Dermis blood vessel endothelial cell (primary cell): ENCODE results near the gene PGD. TPM values are rescaled to one million over a fixed set of nuclear protein-coding genes. Genes with fewer than 3 reads are reported as not detected.

Source experiments
- DNase-seq: peaks from one replicate; pipeline ENCODE4 v3.0.0; 2010
- total RNA-seq: library from RNA; depleted of rRNA; stranded (reverse); fragments of >200 nt; gene quantifications from 2 replicates; pipeline ENCODE4 v1.2.3, GENCODE V29; 2014

PGD gene
- total RNA-seq, 1 donor from 2014 or later: 59.4 TPM

DNA sequence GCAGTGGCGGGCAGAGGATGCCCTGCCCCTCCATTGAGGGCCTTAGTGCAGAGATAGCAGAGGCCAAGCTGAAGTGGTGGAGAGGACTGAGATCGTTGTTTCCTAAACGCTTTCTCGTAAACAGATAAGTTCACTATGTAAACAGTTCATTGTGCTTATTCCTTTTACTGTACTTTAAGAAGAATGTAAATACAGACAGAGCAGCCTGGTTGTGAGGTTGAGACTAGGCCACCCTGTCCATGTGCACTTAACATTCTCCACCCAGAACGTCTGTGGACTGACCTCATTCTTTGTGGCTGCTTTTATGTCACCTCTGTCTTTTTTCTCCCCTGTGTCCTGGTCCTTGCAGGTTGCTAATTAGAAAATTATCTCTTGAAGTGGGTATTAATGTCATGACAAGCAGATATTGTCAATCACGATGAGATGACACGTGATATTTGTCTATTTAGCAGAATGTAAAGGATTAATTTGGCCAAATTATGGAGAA lies 39.9 kb downstream of the PGD start:
- no peak for DNase-seq

DNA sequence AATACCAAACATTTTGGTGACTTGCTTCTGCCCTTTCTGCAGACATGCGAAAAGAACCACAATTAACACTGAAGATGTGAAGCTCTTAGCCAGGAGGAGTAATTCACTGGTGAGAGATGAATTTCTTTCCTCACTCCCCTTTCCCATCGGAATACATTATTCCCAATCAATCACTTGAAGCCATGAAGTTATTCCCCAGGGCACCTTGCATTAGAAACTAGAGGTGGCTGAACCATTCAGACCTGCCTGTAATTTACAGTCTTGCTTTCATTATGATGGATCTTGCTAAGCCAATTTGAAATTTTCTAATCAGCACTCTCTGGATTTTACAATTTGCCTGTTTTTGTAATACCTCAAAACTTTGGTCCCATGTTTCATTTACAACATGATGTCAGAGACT lies 41.4 kb downstream of the PGD start:
- DNase-seq: no peak

DNA sequence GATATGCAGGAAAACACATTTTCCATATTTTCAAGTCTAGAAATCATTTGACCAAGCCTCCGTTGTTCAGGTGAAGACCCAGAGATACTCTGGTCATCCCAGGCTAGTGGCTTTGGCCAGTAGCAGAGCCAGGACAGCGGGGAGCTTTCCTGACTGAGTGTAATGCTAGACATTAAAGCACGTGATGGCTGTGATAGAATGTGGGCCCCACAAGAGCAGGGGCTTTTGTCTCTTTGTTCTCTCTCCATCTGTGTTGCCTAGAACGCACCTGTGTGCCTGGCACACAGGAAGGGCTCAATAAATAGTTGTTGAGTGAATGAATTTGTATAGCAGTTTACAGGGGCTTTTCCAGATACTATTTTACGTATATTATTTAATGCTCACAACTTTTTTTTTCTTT lies 41.9 kb downstream of the PGD start:
- no peak for DNase-seq

DNA sequence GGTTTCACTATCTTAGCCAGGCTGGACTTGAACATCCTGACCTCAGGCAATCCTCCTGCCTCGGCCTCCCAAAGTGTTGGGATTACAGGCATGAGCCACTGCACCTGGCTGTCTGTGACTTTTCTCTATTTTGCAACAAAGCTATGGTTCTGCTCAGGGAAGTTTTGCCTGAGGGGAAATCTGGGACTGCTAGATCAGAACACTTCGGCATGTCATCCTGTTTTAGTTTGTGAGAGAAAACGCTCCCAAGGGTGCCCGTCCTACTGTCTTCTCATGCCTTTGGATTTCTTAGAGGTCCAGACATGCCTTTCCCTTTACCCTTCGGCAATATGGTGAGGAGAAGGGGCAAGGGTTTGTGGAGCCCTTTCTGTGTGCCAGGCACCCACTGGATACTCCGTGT lies 45.4 kb downstream of the PGD start:
- DNase-seq: no peak

GRCh38 chr1:10444795-10445397 lies 46.0 kb downstream of the PGD start:
- DNase-seq: no peak

- DNase-seq: no peak
Observed at GRCh38 chr1:10446790-10447422, 48.0 kb downstream of the PGD start.

- DNase-seq: no peak
Observed at GRCh38 chr1:10449751-10450150, 50.9 kb downstream of the PGD start, which contains the start of gene CORT. Gene CORT, plus strand, starts transcription at chr1:10450031. Its CDS starts 193 bp downstream, at chr1:10450224.

- peak; percentile 10 for DNase-seq
Observed at GRCh38 chr1:10450156-10450814, 51.4 kb downstream of the PGD start.

GRCh38 chr1:10450836-10451235 lies 52.0 kb downstream of the PGD start:
- no peak for DNase-seq

- peak; percentile 41 for DNase-seq
Observed at GRCh38 chr1:10451287-10451686, 52.4 kb downstream of the PGD start.

GRCh38 chr1:10456048-10456447 lies 57.2 kb downstream of the PGD start:
- DNase-seq: no peak

DNA sequence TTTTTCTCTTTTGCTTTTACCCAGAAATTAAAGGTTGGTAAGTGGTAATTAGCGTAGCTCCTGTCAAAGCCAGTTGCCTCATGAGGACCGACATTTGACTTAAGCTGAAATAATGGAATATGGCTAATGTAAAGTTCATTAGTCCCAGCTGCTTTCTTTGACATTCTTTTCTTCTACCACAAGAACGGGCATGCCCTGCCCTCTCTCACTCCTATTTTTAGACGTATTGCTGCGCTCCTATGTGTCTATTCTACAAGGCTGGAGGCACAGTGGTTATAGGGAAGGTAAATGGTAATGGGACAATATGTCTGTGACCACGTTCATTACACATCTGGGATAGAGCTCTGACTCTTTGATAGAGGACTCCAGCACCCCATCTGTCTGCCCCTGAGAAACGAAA lies 57.8 kb downstream of the PGD start:
- no peak for DNase-seq

DNA sequence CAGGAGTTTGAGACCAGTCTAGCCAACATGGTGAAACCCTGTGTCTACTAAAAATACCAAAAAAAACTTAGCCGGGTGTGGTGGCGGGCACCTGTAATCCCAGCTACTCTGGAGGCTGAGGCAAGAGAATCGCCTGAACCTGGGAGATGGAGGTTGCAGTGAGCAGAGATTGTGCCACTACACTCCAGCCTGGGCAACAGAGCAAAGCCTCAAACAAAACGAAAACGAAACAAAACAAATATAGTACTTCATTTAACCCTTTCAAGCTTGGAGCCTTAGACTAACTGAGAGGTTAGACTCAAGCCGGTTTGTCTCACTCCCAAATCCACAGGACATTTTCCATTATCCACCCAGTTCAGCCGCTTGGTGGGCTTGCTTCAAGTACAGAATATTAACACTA lies 58.6 kb downstream of the PGD start:
- peak; percentile 32 for DNase-seq

- DNase-seq: peak; percentile 70
Observed at GRCh38 chr1:10457875-10458274, 59.0 kb downstream of the PGD start.

DNA sequence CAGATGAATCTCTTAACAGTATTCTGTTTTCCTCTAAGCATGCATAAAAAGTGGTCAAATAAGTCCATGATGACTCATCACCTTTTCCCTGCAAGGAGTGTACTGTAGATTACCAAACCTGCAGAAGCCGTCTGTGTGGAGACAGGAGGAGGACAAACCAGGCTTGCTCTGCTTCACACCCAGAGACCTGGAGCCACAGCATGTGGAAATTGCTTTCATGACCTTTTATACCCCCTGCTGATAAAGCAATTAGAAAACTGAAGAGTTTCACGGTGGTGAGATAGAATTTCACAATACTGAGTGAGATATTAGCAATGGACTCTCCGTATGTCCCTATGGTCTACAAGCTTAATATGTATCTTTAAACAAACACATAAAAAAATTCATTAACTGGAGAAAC lies 60.3 kb downstream of the PGD start:
- peak; percentile 68 for DNase-seq

DNA sequence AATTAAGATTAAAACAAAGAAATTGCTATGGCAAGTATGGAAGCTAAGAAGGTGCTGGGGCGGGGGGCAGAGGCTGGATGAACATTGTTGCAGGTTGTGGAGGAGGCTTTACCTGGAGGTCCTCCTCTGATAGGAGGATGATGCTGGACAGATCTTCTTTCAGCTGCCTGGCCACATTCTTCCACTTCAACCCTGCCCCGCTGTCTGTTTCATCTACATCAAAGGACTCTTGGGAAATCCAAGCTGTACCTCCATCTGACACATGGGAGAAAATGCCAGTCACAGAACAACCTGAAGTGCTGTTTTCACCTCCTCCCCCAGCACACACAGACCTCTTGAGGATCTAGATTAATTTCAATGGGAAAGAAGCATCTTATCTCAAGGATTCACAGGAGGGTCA lies 68.2 kb downstream of the PGD start:
- DNase-seq: no peak

DNA sequence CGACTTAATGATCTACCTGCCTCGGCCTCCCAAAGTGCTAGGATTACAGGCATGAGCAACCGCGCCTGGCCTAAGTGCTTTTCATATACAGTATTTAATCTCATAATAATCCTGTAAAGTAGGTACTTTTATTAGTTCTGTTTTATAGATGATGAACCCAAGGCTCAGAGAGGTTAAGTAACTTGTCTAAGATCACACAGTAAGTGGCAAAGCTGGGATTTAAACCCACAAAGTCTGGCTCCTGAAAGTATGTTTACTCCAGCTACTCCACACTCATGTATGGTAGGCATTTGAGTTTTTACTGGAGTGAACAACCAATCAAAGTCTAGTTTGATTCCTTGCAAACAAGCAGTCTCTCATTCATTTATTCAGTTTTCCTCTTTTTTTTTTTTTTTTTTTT lies 71.2 kb downstream of the PGD start:
- DNase-seq: no peak

Other genes starting within 250 kb of the PGD start
- gene KIF1B, start 188.5 kb upstream of the PGD start, total RNA-seq: 39.5 and 71.1 TPM in 2 replicates
- gene CENPS, start 31.4 kb downstream of the PGD start, total RNA-seq: 7.8 and 11.4 TPM in 2 replicates
- 0.34 and 0.37 TPM in 2 replicates for gene CORT, start 51.0 kb downstream of the PGD start, total RNA-seq
- gene DFFA, start 73.5 kb downstream of the PGD start, total RNA-seq: 56.2 and 74.5 TPM in 2 replicates
- 9.9 and 21.7 TPM in 2 replicates for gene PEX14, start 75.9 kb downstream of the PGD start, total RNA-seq